UCSD-AML1 (cell line): Measurements from ENCODE around the gene SLC6A3.
A peak's percentile ranks its signal among the peaks of the same experiment; 100 is the strongest.

Source experiments
- DNase-seq: peaks from one replicate; lab custom pipeline; 2025; ENCODE audit not compliant: unreplicated experiment; lab: John Stamatoyannopoulos, UW

SLC6A3 gene

GRCh38 chr5:1445313-1445688, at the start of gene SLC6A3:
Gene SLC6A3 (minus strand): TSS chr5:1445440. CDS start chr5:1443197, 2,243 bp downstream.
- DNase-seq, result no peak

GRCh38 chr5:1493941-1494340, 48.7 kb upstream of the SLC6A3 start:
- DNase-seq, result no peak

- no peak for DNase-seq
Measured at GRCh38 chr5:1493413-1493812, 48.2 kb upstream of the SLC6A3 start.

- DNase-seq, result no peak
Measured at GRCh38 chr5:1492757-1493156, 47.5 kb upstream of the SLC6A3 start.

- DNase-seq, result no peak
Measured at GRCh38 chr5:1490376-1490775, 45.1 kb upstream of the SLC6A3 start.

- DNase-seq, result no peak
Measured at GRCh38 chr5:1489754-1490153, 44.5 kb upstream of the SLC6A3 start.

GRCh38 chr5:1488882-1489680, 43.8 kb upstream of the SLC6A3 start:
- no peak for DNase-seq

GRCh38 chr5:1487079-1487764, 42.0 kb upstream of the SLC6A3 start:
- no peak for DNase-seq

GRCh38 chr5:1486271-1486670, 41.0 kb upstream of the SLC6A3 start:
- no peak for DNase-seq

- DNase-seq, result no peak
Measured at GRCh38 chr5:1485579-1486118, 40.4 kb upstream of the SLC6A3 start.

- DNase-seq, result no peak
Measured at GRCh38 chr5:1484730-1485578, 39.7 kb upstream of the SLC6A3 start.

GRCh38 chr5:1483856-1484729, 38.9 kb upstream of the SLC6A3 start:
- DNase-seq, result no peak

- DNase-seq, result no peak
Measured at GRCh38 chr5:1483064-1483463, 37.8 kb upstream of the SLC6A3 start.

- no peak for DNase-seq
Measured at GRCh38 chr5:1481959-1482331, 36.7 kb upstream of the SLC6A3 start.

- no peak for DNase-seq
Measured at GRCh38 chr5:1481266-1481958, 36.2 kb upstream of the SLC6A3 start.

GRCh38 chr5:1480806-1481205, 35.6 kb upstream of the SLC6A3 start:
- no peak for DNase-seq

- DNase-seq, result no peak
Measured at GRCh38 chr5:1480217-1480616, 35.0 kb upstream of the SLC6A3 start.

GRCh38 chr5:1479581-1480188, 34.4 kb upstream of the SLC6A3 start:
- DNase-seq, result peak; percentile 23

- no peak for DNase-seq
Measured at GRCh38 chr5:1479066-1479465, 33.8 kb upstream of the SLC6A3 start.
